Spleen (tissue), 11 donors: ENCODE measurements around the gene TMEM50A. TPM values are rescaled to one million over a fixed set of nuclear protein-coding genes. Genes with fewer than 3 reads are reported as not detected.
"Not testable (repeated sequence)": the region's sequence is repeated elsewhere in the genome, so short reads cannot be mapped to it uniquely, and the experiment has no call there.

Experiments
- DNase-seq: peaks from one replicate; pipeline ENCODE4 v3.0.0-alpha.2; 2020
- H3K27ac ChIP-seq, 8 donors: fragments of 200-600 bp; sonication (generic) in 7 of 8; 1 replicate in 4 of 8; 2 replicates in 4 of 8; pipeline versions ENCODE4 v1.5.0 to v1.8.0; 2016 to 2021; ENCODE audit warnings: inconsistent platforms in 4 of 8, mild to moderate bottlenecking in 4 of 8, moderate library complexity in 1 of 8
- H3K27me3 ChIP-seq, 7 donors: fragments of 200-600 bp; sonication (generic) in 6 of 7; replicated peaks in 1 of 7; 1 replicate in 4 of 7; 2 replicates in 3 of 7; pipeline versions ENCODE4 v1.5.0 to v1.8.0; 2016 to 2021; ENCODE audit warnings: inconsistent platforms in 3 of 7, mild to moderate bottlenecking in 1 of 7
- H3K36me3 ChIP-seq, 6 donors: fragments of 200-600 bp; sonication (generic) in 5 of 6; 1 replicate in 4 of 6; 2 replicates in 2 of 6; pipeline versions ENCODE4 v1.5.0 to v1.8.0; 2016 to 2021; ENCODE audit warnings: inconsistent platforms in 2 of 6
- H3K4me1 ChIP-seq, 6 donors: fragments of 200-600 bp; sonication (generic) in 5 of 6; 1 replicate in 3 of 6; 2 replicates in 3 of 6; pipeline versions ENCODE4 v1.5.0 to v1.8.0; 2016 to 2021; ENCODE audit warnings: inconsistent platforms in 3 of 6
- H3K4me3 ChIP-seq, 8 donors: fragments of 200-600 bp; sonication (generic) in 7 of 8; 1 replicate in 4 of 8; 2 replicates in 4 of 8; pipeline versions ENCODE4 v1.5.0 to v1.8.0; 2016 to 2021; ENCODE audit warnings: inconsistent platforms in 4 of 8, mild to moderate bottlenecking in 4 of 8, moderate library complexity in 2 of 8
- H3K9me3 ChIP-seq, 8 donors: fragments of 200-600 bp; sonication (generic) in 7 of 8; 1 replicate in 4 of 8; 2 replicates in 4 of 8; pipeline versions ENCODE4 v1.5.0 to v1.8.0; 2016 to 2021; ENCODE audit warnings: inconsistent platforms in 4 of 8
- POLR2A ChIP-seq, 3 donors: fragments of 450-650 bp; IDR thresholded peaks; one replicate each; pipeline ENCODE4 v1.5.1; 2017; ENCODE audit warnings: antibody characterized with exemption in 3 of 3, mild to moderate bottlenecking in 1 of 3
- POLR2AphosphoS5 ChIP-seq, 3 donors: sonication (generic); formaldehyde crosslinking; IDR thresholded peaks; one replicate each; pipeline ENCODE4 v1.5.1; 2017; ENCODE audit warnings: antibody characterized with exemption in 3 of 3
- WGBS, 5 donors: extraction: QIAGEN DNeasy Blood & Tissue Kit in 3 of 5; methylation state at CpG; one replicate each; pipeline versions ENCODE4 v1.1.5 to v1.1.7; 2013 to 2018; 5-methylcytosine and 5-hydroxymethylcytosine counted together
- intact Hi-C: fragments of 100-400 bp; cut with DNase I; formaldehyde crosslinking; loops from one replicate; pipeline ENCODE4 v1.15.0; 2023; ENCODE audit warnings: low total_unique reads
- polyA plus RNA-seq, 3 donors: library from polyadenylated mRNA; stranded (reverse); fragments of 200-250 nt; gene quantifications; one replicate each; pipeline ENCODE4 v1.2.1, GENCODE V29; 2013
- total RNA-seq, 7 donors: library from RNA; depleted of rRNA in 3 of 7; stranded (reverse); fragments of >200 nt in 3 of 7; fragmentation: NEBNext Ultra II Directional in 4 of 7; extraction: Animal tissue kit (Norgen Biotek cat#: 25700) in 4 of 7; gene quantifications; one replicate each; pipeline versions ENCODE4 v1.1.0 to v1.2.1, GENCODE V29; 2016 to 2021
- TF ChIP-seq, protein P1 (sequence below), 11 experiments: fragments of 200-600 bp in 7 of 11; fragments of 450-650 bp in 4 of 11; sonication (generic) in 4 of 11; IDR thresholded peaks in 8 of 11; conservative IDR thresholded peaks in 3 of 11; 1 replicate in 7 of 11; 2 replicates in 4 of 11; pipeline versions ENCODE4 v1.4.0 to v1.8.0; 2016 to 2021; ENCODE audit warnings: antibody characterized with exemption in 11 of 11, inconsistent platforms in 4 of 11, mild to moderate bottlenecking in 1 of 11
- donor health status: healthy with polysubstance abuse.
- donor health status: DM: no; HTN: no; CAD: no; lungs with moderate emphysema.
- donor health status: DM: no; HTN: no; CAD: no.
- donor health status: Bipolar disorder and iron deficiency.
- donor health status: healthy.
- donor health status: DM: no; HTN: no; CAD: no.
- donor health status: DM: yes; HTN: yes; CAD: no.

TMEM50A gene
- total and polyA plus RNA-seq, 10 donors: 44.1 to 108 (median 80.4) TPM

DNA sequence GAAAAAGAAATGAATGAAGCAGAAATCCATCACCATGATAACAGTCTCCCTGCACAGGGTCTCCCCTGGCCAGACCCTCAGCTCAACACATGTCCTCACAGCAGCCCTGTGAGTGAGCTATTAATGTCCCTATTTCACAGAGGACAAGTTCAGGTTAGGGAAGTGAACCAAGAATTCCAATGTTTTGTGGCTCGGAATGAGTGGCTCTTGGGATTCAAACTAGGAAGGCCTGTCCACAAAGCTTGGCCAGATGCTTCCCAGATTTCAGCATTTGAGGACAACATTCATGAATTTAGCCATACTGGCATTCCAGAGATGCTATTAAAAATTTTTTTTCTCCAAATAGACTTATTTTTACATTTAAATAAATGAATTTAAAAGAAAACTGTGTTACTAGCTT lies 44.4 kb downstream of the TMEM50A start:
- H3K4me3 ChIP-seq, H3K27ac ChIP-seq, DNase-seq, H3K27me3 ChIP-seq, H3K9me3 ChIP-seq, H3K4me1 ChIP-seq, H3K36me3 ChIP-seq, intact Hi-C loops: not testable (repeated sequence)
- 74 to 95% (median 84%) methylated on average over 1 of the region's 1 CpG for WGBS, 5 donors

DNA sequence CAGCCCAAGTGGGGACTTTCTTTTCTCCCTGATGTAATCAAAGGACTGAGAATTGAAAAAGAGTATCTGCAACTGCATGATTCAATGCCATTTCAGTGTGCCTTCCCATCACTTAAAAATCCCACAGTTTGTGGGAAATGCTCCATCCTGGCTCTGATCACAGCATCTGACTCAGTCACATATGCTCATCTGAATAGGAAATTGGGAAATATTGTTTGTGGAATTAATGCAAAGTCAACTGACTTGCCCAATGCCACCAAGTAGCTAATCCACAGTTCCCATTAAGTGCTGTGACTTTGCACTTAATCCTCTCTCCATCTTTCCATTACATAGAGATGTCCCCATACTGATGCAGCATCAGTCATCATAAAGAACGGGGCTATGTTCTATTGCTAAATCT lies 45.0 kb downstream of the TMEM50A start:
- 80 to 94% (median 90%) methylated on average over 1 of the region's 1 CpG for WGBS, 5 donors

DNA sequence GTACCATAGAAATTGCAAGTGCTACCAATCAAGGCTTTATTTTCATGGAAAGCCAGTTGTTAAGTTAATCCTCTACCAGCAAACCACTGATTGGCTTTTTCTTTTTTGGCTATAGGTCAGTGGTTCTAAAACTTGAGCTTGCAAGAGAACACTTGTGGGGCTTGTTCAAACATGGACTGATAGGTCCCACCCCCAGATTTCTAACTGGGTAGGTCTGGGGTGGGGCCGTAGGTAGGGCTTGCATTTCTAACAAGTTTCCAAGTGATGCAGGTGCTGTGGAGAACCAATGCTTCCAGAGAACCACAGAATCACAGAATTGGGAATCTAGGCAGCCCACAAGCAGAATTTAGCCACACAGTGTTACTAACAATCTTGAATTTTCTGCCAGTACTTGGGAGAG lies 45.7 kb downstream of the TMEM50A start:
- intact Hi-C loops, H3K4me3 ChIP-seq, H3K36me3 ChIP-seq, H3K27me3 ChIP-seq, H3K9me3 ChIP-seq, DNase-seq, H3K27ac ChIP-seq, H3K4me1 ChIP-seq: not testable (repeated sequence)
- no CpG with 5 or more reads among the region's 1 CpG for WGBS, 5 donors

More for the DNA sequence above, 45.0 kb downstream of the TMEM50A start:
- H3K4me3 ChIP-seq, H3K36me3 ChIP-seq, intact Hi-C loops, H3K27ac ChIP-seq, DNase-seq, H3K9me3 ChIP-seq, H3K4me1 ChIP-seq, H3K27me3 ChIP-seq: not testable (repeated sequence)

DNA sequence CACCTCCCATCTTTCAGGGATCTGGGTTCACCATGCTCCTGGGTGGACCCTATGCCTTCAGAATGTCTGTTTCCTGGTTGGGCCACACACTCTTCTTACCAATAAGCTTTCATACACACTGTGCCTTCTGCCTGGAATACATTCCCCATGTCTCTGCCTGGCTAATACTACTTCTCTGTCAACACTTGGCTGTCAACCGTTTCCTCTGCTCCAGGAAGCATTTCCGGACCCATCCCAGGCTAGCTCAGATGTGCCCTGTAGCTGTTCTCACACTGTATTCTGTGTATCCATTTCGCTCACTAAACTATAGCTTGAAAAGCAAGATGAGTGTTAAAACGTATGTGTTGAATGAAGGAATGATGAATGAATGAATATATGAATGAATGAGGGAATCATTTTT lies 49.0 kb downstream of the TMEM50A start:
- 69 to 80% (median 73%) methylated on average over 4 of the region's 4 CpGs for WGBS, 5 donors
- H3K27me3 ChIP-seq, H3K27ac ChIP-seq, intact Hi-C loops, H3K36me3 ChIP-seq, DNase-seq, H3K4me3 ChIP-seq, H3K4me1 ChIP-seq, H3K9me3 ChIP-seq: not testable (repeated sequence)

DNA sequence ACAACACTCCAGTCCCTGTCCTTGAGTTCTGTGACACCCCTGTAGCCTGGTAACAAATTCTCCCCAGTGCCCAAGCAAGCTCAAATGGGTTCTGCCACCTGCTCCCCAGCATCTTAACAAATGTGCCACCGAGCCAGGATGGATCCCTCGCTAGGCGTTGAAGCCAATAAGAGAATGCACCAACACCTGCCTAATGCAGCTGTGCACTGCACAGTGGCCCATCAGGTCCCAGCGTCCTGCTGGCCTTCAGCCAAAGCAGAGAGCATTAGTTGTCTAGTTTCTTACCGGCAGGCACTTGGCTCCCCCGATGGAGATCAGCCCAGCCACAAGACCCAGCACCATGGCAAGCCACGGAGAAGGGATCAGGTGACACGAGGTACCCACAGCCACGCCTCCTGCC lies 50.6 kb downstream of the TMEM50A start:
- DNase-seq, H3K27ac ChIP-seq, H3K27me3 ChIP-seq, H3K36me3 ChIP-seq, H3K4me3 ChIP-seq, intact Hi-C loops, H3K9me3 ChIP-seq, H3K4me1 ChIP-seq: not testable (repeated sequence)
- 64 to 80% (median 79%) methylated on average over 4 to 9 of the region's 9 CpGs for WGBS, 5 donors

DNA sequence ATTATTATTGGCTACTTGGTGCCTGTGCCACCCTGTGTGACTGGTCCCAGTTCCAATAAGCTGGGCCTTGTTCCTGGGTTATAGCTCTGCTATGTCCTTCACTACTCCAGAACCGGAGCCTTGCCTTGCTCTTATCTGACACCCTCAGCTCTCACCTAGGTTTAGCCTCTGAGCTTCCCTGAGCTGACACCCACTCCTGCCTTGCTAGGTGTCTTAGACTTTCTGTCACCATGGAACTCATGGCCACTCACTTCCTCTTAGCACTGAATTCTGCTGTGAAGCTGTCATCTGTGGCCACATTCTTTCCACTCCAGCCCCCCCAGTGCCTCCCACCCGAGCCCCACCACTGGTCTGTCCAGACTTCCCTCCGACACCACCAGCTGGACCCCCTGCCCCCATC lies 51.6 kb downstream of the TMEM50A start:
- H3K4me3 ChIP-seq, H3K4me1 ChIP-seq, H3K27ac ChIP-seq, H3K9me3 ChIP-seq, intact Hi-C loops, H3K27me3 ChIP-seq, DNase-seq, H3K36me3 ChIP-seq: not testable (repeated sequence)
- 57 to 65% (median 59%) methylated on average over 3 of the region's 3 CpGs for WGBS, 5 donors

DNA sequence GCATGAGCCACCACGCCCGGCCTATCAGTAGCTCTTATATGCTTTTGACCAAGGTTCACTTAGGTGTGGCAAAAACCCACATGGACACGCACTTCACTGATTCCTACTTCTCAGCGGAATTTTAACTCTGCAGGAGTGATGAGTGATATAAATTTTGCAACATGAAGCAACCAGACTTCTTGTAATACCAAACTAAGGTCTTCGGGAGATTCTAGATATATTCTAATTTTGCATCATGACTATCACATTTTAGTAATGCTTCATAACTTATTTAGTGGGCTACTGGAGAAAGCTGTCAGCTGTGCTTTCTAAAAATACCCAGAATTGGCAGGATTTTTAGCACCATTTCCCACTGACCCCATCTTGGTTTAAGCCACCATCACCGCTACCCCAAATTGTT lies 54.7 kb downstream of the TMEM50A start:
- 75 to 96% (median 90%) methylated on average over 6 of the region's 6 CpGs for WGBS, 5 donors
- TF ChIP-seq POLR2A (IDR thresholded peaks at IDR 0.05) (no peak), POLR2AphosphoS5 (IDR thresholded peaks at IDR 0.05) (no peak)
- TF ChIP-seq, protein P1, sequence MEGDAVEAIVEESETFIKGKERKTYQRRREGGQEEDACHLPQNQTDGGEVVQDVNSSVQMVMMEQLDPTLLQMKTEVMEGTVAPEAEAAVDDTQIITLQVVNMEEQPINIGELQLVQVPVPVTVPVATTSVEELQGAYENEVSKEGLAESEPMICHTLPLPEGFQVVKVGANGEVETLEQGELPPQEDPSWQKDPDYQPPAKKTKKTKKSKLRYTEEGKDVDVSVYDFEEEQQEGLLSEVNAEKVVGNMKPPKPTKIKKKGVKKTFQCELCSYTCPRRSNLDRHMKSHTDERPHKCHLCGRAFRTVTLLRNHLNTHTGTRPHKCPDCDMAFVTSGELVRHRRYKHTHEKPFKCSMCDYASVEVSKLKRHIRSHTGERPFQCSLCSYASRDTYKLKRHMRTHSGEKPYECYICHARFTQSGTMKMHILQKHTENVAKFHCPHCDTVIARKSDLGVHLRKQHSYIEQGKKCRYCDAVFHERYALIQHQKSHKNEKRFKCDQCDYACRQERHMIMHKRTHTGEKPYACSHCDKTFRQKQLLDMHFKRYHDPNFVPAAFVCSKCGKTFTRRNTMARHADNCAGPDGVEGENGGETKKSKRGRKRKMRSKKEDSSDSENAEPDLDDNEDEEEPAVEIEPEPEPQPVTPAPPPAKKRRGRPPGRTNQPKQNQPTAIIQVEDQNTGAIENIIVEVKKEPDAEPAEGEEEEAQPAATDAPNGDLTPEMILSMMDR (IDR thresholded peaks at IDR 0.05 in 8 of 11, conservative IDR thresholded peaks at IDR 0.05 in 3 of 11): no peak
- intact Hi-C loops: no loop called here

DNA sequence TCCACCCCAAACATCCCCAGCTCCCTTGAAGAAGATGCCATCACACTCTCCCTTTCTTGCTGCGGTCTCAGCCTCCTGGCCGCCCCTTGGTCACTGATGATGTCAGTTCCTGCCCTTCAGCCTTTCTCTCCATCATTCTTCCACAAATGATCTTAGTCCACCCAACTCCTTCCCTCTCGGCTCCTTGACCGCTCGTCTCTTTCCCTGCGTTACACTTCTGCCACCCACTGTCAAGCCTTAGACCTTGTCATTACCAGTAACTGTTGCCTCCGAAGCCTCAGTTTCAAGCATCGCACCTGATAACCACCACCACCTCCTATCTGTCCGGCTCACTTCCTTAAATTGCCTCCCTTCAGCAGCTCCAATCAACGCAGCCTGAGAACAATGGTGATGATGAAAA lies 59.4 kb downstream of the TMEM50A start:
- 62 to 94% (median 84%) methylated on average over 2 to 6 of the region's 10 CpGs for WGBS, 5 donors
- H3K27ac ChIP-seq, H3K27me3 ChIP-seq, DNase-seq, H3K9me3 ChIP-seq, H3K36me3 ChIP-seq, H3K4me1 ChIP-seq, H3K4me3 ChIP-seq, intact Hi-C loops: not testable (repeated sequence)

More for the DNA sequence above, 54.7 kb downstream of the TMEM50A start:
- Histone ChIP-seq H3K27ac (no peak overlapping the region), H3K4me1 (no peaks in the 10 kb centered on the region), H3K27me3 (no peaks in the 10 kb centered on the region), H3K36me3 (no peaks in the 10 kb centered on the region), H3K4me3 (no peak overlapping the region), H3K9me3 (no peaks in the 10 kb centered on the region)
- DNase-seq: no peak

DNA sequence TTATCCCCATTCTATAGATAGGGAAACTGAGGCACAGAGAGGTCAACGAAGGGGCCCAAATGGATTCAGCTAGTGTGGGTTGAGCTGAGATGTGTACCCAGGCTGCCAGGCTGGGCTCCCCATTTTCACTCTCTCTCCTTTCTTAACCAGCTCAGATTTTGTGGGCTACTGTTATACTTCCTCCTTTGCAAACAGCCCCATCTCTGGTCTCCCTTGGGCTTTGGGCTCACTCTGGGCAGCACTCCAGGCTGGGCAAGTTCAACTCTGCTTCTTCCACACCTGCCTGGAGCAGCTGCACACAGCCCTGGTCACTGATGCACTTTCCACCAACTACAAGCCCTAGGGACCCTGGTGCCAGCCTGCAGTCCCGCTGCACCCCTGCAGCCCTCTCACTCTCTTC lies 59.9 kb downstream of the TMEM50A start:
- H3K4me3 ChIP-seq, H3K27me3 ChIP-seq, H3K9me3 ChIP-seq, H3K36me3 ChIP-seq, DNase-seq, intact Hi-C loops, H3K4me1 ChIP-seq, H3K27ac ChIP-seq: not testable (repeated sequence)
- WGBS, 5 donors: no CpG with 5 or more reads among the region's 2 CpGs
